Measurements from ENCODE around the gene GPRIN1.

- TF ChIP-seq CTCF (IDR thresholded peaks at IDR 0.05; ENCODE audit: low read depth, low read length, poor library complexity, severe bottlenecking) (no peak), EZH2phosphoT487 (IDR thresholded peaks at IDR 0.05; ENCODE audit: borderline replicate concordance, low read length) (no peak)
These were observed 20.8 kb upstream of the GPRIN1 start for GRCh38 chr5:176630681-176631222.

All from DOHH2 (cell line).